Measurements from ENCODE around the gene C3orf18. TPM values are rescaled to one million over a fixed set of nuclear protein-coding genes. Genes with fewer than 3 reads are reported as not detected.

Gene C3orf18
- 10 to 100 TPM; 15.4 to 21.3 (median 19.4) TPM for polyA plus RNA-seq (ENCODE audit: insufficient read length in 4 of 4)

- DNase-seq (ENCODE audit: low read depth in 4 of 4, low spot score in 3 of 4): peak; percentile 57 to 70 (median 63)
Measured at GRCh38 chr3:50567386-50568167, at the start of gene C3orf18. TSS of gene C3orf18 (minus strand) at chr3:50567747. CDS start at chr3:50565699, 2,048 bp downstream.

GRCh38 chr3:50616770-50617095 lies 49.2 kb upstream of the C3orf18 start:
- DNase-seq (ENCODE audit: low read depth in 4 of 4, low spot score in 3 of 4): peak; percentile 79 to 90 (median 88)

GRCh38 chr3:50616003-50616769 lies 48.6 kb upstream of the C3orf18 start:
- peak in 1 of 4 donors; percentile 58 for DNase-seq (ENCODE audit: low read depth in 4 of 4, low spot score in 3 of 4)

GRCh38 chr3:50615190-50615589 lies 47.6 kb upstream of the C3orf18 start:
- no peak for DNase-seq (ENCODE audit: low read depth in 4 of 4, low spot score in 3 of 4)

GRCh38 chr3:50612970-50613846 lies 45.7 kb upstream of the C3orf18 start:
- DNase-seq (ENCODE audit: low read depth in 4 of 4, low spot score in 3 of 4): no peak

GRCh38 chr3:50612234-50612882 lies 44.8 kb upstream of the C3orf18 start:
- DNase-seq (ENCODE audit: low read depth in 4 of 4, low spot score in 3 of 4): no peak

GRCh38 chr3:50611464-50612233 lies 44.1 kb upstream of the C3orf18 start, which contains the start of gene CISH:
TSS of gene CISH (minus strand) at chr3:50611774. CDS start at chr3:50611650, 124 bp downstream.
- DNase-seq (ENCODE audit: low read depth in 4 of 4, low spot score in 3 of 4): peak; percentile 94 to 96 (median 95)

GRCh38 chr3:50610992-50611463 lies 43.5 kb upstream of the C3orf18 start:
- no peak for DNase-seq (ENCODE audit: low read depth in 4 of 4, low spot score in 3 of 4)

- DNase-seq (ENCODE audit: low read depth in 4 of 4, low spot score in 3 of 4): no peak
Measured at GRCh38 chr3:50610181-50610971, 42.8 kb upstream of the C3orf18 start.

- DNase-seq (ENCODE audit: low read depth in 4 of 4, low spot score in 3 of 4): no peak
Measured at GRCh38 chr3:50609763-50610085, 42.2 kb upstream of the C3orf18 start.

- no peak for DNase-seq (ENCODE audit: low read depth in 4 of 4, low spot score in 3 of 4)
Measured at GRCh38 chr3:50609071-50609762, 41.7 kb upstream of the C3orf18 start.

- DNase-seq (ENCODE audit: low read depth in 4 of 4, low spot score in 3 of 4): no peak
Measured at GRCh38 chr3:50608278-50608677, 40.7 kb upstream of the C3orf18 start.

GRCh38 chr3:50607271-50608091 lies 39.9 kb upstream of the C3orf18 start:
- DNase-seq (ENCODE audit: low read depth in 4 of 4, low spot score in 3 of 4): no peak

GRCh38 chr3:50606596-50606995 lies 39.0 kb upstream of the C3orf18 start:
- DNase-seq (ENCODE audit: low read depth in 4 of 4, low spot score in 3 of 4): no peak

- no peak for DNase-seq (ENCODE audit: low read depth in 4 of 4, low spot score in 3 of 4)
Measured at GRCh38 chr3:50605901-50606326, 38.4 kb upstream of the C3orf18 start.

GRCh38 chr3:50604628-50605588 lies 37.4 kb upstream of the C3orf18 start:
- no peak for DNase-seq (ENCODE audit: low read depth in 4 of 4, low spot score in 3 of 4)

Measured in left renal pelvis (tissue), 4 donors.